Astrocyte (in vitro differentiated cells and primary cell): ENCODE measurements around the gene LPXN.

ENCODE experiments used
- EZH2 ChIP-seq: IDR thresholded peaks from 2 replicates; pipeline ENCODE4 v1.6.1; 2012; ENCODE audit warnings: mild to moderate bottlenecking, low read length, inconsistent platforms; ENCODE audit not compliant: insufficient read depth
- TF ChIP-seq, protein P1 (sequence below): IDR thresholded peaks from 2 replicates; pipeline ENCODE4 v1.5.1; 2011; ENCODE audit warnings: low read depth, mild to moderate bottlenecking, inconsistent platforms, low read length, moderate library complexity; ENCODE audit not compliant: insufficient read depth

DNA sequence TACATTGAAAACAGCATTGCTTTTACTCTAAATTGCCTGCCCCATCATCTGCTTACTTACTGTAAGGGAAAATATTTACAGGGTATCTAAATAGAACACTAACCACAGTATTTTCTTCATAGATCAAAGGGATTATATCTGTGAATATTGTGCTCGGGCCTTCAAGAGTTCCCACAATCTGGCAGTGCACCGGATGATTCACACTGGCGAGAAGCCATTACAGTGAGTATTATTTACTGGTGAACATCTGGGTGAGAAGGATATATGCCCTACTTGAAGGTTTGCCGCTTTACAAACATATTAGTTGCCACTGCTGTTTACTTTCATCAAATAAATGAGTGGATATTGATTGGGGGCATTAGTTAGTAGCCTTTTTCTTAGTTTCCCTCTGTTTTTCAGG, 40.9 kb upstream of the LPXN start:
- TF ChIP-seq, protein P1, sequence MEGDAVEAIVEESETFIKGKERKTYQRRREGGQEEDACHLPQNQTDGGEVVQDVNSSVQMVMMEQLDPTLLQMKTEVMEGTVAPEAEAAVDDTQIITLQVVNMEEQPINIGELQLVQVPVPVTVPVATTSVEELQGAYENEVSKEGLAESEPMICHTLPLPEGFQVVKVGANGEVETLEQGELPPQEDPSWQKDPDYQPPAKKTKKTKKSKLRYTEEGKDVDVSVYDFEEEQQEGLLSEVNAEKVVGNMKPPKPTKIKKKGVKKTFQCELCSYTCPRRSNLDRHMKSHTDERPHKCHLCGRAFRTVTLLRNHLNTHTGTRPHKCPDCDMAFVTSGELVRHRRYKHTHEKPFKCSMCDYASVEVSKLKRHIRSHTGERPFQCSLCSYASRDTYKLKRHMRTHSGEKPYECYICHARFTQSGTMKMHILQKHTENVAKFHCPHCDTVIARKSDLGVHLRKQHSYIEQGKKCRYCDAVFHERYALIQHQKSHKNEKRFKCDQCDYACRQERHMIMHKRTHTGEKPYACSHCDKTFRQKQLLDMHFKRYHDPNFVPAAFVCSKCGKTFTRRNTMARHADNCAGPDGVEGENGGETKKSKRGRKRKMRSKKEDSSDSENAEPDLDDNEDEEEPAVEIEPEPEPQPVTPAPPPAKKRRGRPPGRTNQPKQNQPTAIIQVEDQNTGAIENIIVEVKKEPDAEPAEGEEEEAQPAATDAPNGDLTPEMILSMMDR, result no peak
- TF ChIP-seq EZH2, result no peak
